GM12878 (cell line): ENCODE results near the gene RANBP1.

Experiments
- ESRRA ChIP-seq: IDR thresholded peaks from 2 replicates; pipeline ENCODE4 v1.6.1; 2012; ENCODE audit warnings: mild to moderate bottlenecking, low read length, improper control_type of control experiment
- EZH2 ChIP-seq: IDR thresholded peaks from 2 replicates; pipeline ENCODE4 v1.6.1; 2012; ENCODE audit warnings: low read depth, mild to moderate bottlenecking, control low read depth, inconsistent platforms, low read length, borderline replicate concordance; ENCODE audit not compliant: control insufficient read depth
- POLR2A ChIP-seq: IDR thresholded peaks from 2 replicates; pipeline ENCODE4 v1.6.1; 2011; ENCODE audit warnings: low read depth, mild to moderate bottlenecking, low read length
- POLR2AphosphoS5 ChIP-seq: IDR thresholded peaks from 2 replicates; pipeline ENCODE4 v1.6.1; 2011; ENCODE audit warnings: mild to moderate bottlenecking, low read length, inconsistent platforms
- ZBED1 ChIP-seq: IDR thresholded peaks from 2 replicates; pipeline ENCODE4 v1.6.1; 2016; ENCODE audit warnings: borderline replicate concordance
- ZBTB40 ChIP-seq: fragments of 450-650 bp; IDR thresholded peaks from 2 replicates; pipeline ENCODE4 v1.6.1; 2016; ENCODE audit warnings: mild to moderate bottlenecking, moderate library complexity, borderline replicate concordance
- TF ChIP-seq, protein P1 (sequence below), 3 experiments: IDR thresholded peaks in 2 of 3; conservative IDR thresholded peaks in 1 of 3; 2 replicates each; pipeline ENCODE4 v1.5.1; 2011; ENCODE audit warnings: low read depth in 3 of 3, low read length in 3 of 3, mild to moderate bottlenecking in 3 of 3, control low read depth in 2 of 3, moderate library complexity in 2 of 3, inconsistent platforms in 1 of 3, mixed read lengths in 1 of 3; ENCODE audit not compliant: control insufficient read depth in 2 of 3, insufficient read depth in 1 of 3; ENCODE audit errors: extremely low read depth in 1 of 3
- TF ChIP-seq, protein P2 (sequence below): IDR thresholded peaks from 2 replicates; pipeline ENCODE4 v1.6.1; 2011; ENCODE audit warnings: borderline replicate concordance, low read depth, mild to moderate bottlenecking, moderate library complexity, mixed read lengths, low read length; ENCODE audit not compliant: insufficient read depth; ENCODE audit errors: extremely low read length

DNA sequence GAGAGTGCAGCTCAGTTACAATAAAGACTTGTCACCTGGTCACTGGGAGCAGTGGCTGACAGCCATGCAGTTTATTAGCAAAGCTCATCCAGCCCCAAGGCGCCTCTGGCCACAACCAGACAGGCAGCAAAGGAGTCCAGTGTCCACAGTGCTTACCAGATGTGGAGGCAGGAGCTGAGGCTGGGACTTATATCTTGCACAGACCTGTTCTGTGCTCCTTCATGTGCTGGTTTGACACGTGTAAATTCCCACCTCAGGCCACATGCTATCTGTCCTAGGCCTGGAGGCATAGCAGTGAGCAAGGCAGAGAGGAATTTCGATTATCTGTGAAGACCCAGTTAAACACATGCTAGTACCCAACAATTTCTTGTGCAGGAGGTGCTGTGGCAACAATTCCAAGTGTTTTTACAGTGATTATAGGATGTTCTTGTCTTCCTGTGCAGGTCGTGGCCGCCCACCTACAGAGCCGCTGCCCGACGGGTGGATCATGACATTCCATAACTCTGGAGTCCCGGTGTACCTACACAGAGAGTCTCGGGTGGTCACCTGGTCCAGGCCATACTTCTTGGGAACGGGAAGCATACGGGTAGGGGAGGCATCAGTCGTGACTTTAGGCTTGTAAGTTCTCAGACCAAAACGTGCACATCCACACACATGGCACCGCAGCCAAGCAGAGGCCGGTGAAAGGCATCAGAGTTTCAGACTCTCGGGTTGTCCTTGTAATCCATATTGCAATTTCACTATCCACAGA is 26.5 kb upstream of the RANBP1 start:
- TF ChIP-seq ESRRA, result no peak
- TF ChIP-seq, protein P1, sequence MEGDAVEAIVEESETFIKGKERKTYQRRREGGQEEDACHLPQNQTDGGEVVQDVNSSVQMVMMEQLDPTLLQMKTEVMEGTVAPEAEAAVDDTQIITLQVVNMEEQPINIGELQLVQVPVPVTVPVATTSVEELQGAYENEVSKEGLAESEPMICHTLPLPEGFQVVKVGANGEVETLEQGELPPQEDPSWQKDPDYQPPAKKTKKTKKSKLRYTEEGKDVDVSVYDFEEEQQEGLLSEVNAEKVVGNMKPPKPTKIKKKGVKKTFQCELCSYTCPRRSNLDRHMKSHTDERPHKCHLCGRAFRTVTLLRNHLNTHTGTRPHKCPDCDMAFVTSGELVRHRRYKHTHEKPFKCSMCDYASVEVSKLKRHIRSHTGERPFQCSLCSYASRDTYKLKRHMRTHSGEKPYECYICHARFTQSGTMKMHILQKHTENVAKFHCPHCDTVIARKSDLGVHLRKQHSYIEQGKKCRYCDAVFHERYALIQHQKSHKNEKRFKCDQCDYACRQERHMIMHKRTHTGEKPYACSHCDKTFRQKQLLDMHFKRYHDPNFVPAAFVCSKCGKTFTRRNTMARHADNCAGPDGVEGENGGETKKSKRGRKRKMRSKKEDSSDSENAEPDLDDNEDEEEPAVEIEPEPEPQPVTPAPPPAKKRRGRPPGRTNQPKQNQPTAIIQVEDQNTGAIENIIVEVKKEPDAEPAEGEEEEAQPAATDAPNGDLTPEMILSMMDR (IDR thresholded peaks at IDR 0.05 in 2 of 3, conservative IDR thresholded peaks at IDR 0.05 in 1 of 3; ENCODE audit: control insufficient read depth in 2 of 3, extremely low read depth in 1 of 3, insufficient read depth in 1 of 3, low read depth in 3 of 3, low read length in 3 of 3), result no peak
- TF ChIP-seq, protein P2, sequence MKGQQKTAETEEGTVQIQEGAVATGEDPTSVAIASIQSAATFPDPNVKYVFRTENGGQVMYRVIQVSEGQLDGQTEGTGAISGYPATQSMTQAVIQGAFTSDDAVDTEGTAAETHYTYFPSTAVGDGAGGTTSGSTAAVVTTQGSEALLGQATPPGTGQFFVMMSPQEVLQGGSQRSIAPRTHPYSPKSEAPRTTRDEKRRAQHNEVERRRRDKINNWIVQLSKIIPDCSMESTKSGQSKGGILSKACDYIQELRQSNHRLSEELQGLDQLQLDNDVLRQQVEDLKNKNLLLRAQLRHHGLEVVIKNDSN, result no peak
- peak; percentile 25; the same call in 1 of the 2 replicates for TF ChIP-seq POLR2A
- no peak for TF ChIP-seq POLR2AphosphoS5
- TF ChIP-seq EZH2, result no peak
- no peak for TF ChIP-seq ZBTB40
- no peak for TF ChIP-seq ZBED1
